Liver (tissue), 3 donors: Measurements from ENCODE around the gene ORAI3.

ENCODE experiments used
- EGR1 ChIP-seq, 2 donors: IDR thresholded peaks; 2 replicates each; pipeline ENCODE4 v1.6.1; 2016 to 2018; ENCODE audit warnings: antibody characterized with exemption in 2 of 2, low read depth in 2 of 2
- RAD21 ChIP-seq, 2 donors: IDR thresholded peaks; 2 replicates each; pipeline ENCODE4 v1.6.1; 2016; ENCODE audit warnings: antibody characterized with exemption in 2 of 2, mild to moderate bottlenecking in 2 of 2
- RXRA ChIP-seq, 2 donors: IDR thresholded peaks; 2 replicates each; pipeline ENCODE4 v1.6.1; 2017 to 2018; ENCODE audit warnings: antibody characterized with exemption in 2 of 2, mild to moderate bottlenecking in 1 of 2
- SP1 ChIP-seq: IDR thresholded peaks from 2 replicates; pipeline ENCODE4 v1.6.1; 2018; ENCODE audit warnings: antibody characterized with exemption, mild to moderate bottlenecking
- TAF1 ChIP-seq: conservative IDR thresholded peaks from 2 replicates; pipeline ENCODE4 v1.6.1; 2016; ENCODE audit warnings: antibody characterized with exemption, mild to moderate bottlenecking
- YY1 ChIP-seq: IDR thresholded peaks from 2 replicates; pipeline ENCODE4 v1.6.1; 2016; ENCODE audit warnings: antibody characterized with exemption, mild to moderate bottlenecking
- TF ChIP-seq, protein P1 (sequence below): fragments of 150-350 bp; IDR thresholded peaks from 2 replicates; pipeline ENCODE4 v1.5.1; 2017; ENCODE audit warnings: improper control_type of control experiment, low read depth, low read length; ENCODE audit not compliant: missing input control
- donor health status: healthy.
- donor health status: healthy.

- peak in 1 of 2 donors; percentile 65 for TF ChIP-seq EGR1 (IDR thresholded peaks at IDR 0.05; ENCODE audit: low read depth in 2 of 2)
- TF ChIP-seq, protein P1, sequence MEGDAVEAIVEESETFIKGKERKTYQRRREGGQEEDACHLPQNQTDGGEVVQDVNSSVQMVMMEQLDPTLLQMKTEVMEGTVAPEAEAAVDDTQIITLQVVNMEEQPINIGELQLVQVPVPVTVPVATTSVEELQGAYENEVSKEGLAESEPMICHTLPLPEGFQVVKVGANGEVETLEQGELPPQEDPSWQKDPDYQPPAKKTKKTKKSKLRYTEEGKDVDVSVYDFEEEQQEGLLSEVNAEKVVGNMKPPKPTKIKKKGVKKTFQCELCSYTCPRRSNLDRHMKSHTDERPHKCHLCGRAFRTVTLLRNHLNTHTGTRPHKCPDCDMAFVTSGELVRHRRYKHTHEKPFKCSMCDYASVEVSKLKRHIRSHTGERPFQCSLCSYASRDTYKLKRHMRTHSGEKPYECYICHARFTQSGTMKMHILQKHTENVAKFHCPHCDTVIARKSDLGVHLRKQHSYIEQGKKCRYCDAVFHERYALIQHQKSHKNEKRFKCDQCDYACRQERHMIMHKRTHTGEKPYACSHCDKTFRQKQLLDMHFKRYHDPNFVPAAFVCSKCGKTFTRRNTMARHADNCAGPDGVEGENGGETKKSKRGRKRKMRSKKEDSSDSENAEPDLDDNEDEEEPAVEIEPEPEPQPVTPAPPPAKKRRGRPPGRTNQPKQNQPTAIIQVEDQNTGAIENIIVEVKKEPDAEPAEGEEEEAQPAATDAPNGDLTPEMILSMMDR, result no peak
- peak; percentile 93 for TF ChIP-seq YY1
- peak; percentile 89 for TF ChIP-seq SP1
- peak; percentile 96 for TF ChIP-seq TAF1
- no peak for TF ChIP-seq RAD21 (IDR thresholded peaks at IDR 0.05)
- peak; percentile 94 to 96 for TF ChIP-seq RXRA (IDR thresholded peaks at IDR 0.05)
Observed at GRCh38 chr16:30949650-30950515, 1.0 kb downstream of the ORAI3 start.
